Activated B cell treated with CpG ODN at 0.5 μM for 24 hours (primary cell): ENCODE measurements around the gene ADCY10. TPM values are rescaled to one million over a fixed set of nuclear protein-coding genes. Genes with fewer than 3 reads are reported as not detected.

Experiments
- ATAC-seq: fragments of 200-7000 bp; cut with Tn5 transposase; one replicate; pipeline ENCODE4 v1.10.0; 2021; ENCODE audit warnings: low read depth, mild to moderate bottlenecking, moderate library complexity
- CTCF ChIA-PET: fragments of 350-600 bp; sonication (Branson Sonifier 250); formaldehyde crosslinking; loops from one replicate; lab custom pipeline; 2021; ENCODE audit warnings: antibody characterized with exemption; lab: Charles Lee
- POLR2A ChIA-PET: fragments of 350-600 bp; sonication (Branson Sonifier 250); formaldehyde crosslinking; loops from one replicate; lab custom pipeline; 2021; ENCODE audit warnings: antibody characterized with exemption; lab: Charles Lee
- DNase-seq: peaks from one replicate; pipeline ENCODE4 v3.0.0; 2022
- H3K27ac Mint-ChIP-seq: one replicate; pipeline ENCODE4 v1.8.0; 2020; ENCODE audit warnings: mixed read lengths
- H3K27me3 Mint-ChIP-seq: one replicate; pipeline ENCODE4 v1.8.0; 2021; ENCODE audit warnings: mixed read lengths
- H3K36me3 Mint-ChIP-seq: one replicate; pipeline ENCODE4 v1.8.0; 2021; ENCODE audit warnings: low read depth, mixed read lengths
- H3K4me1 Mint-ChIP-seq: one replicate; pipeline ENCODE4 v1.8.0; 2021; ENCODE audit warnings: mixed read lengths
- H3K4me3 Mint-ChIP-seq: one replicate; pipeline ENCODE4 v1.8.0; 2020; ENCODE audit warnings: mild to moderate bottlenecking, mixed read lengths
- H3K9me3 Mint-ChIP-seq: one replicate; pipeline ENCODE4 v1.8.0; 2020; ENCODE audit warnings: mixed read lengths
- CTCF ChIP-seq: fragments of 200-600 bp; IDR thresholded peaks from one replicate; pipeline ENCODE4 v1.8.0; 2022; ENCODE audit warnings: antibody characterized with exemption, mild to moderate bottlenecking
- intact Hi-C: fragments of 100-400 bp; cut with micrococcal nuclease; formaldehyde crosslinking; loops from one replicate; pipeline ENCODE4 v1.15.1; 2024
- total RNA-seq: library from RNA; stranded (reverse); gene quantifications from 2 replicates; pipeline ENCODE4 v1.2.3, GENCODE V29; 2022

Gene ADCY10
- total RNA-seq, 1 donor from 2014 or later = 0.20 TPM

- Mint-ChIP-seq H3K27me3 (peaks cover 10% of the 10 kb centered on the region), H3K4me1 (no peaks in the 10 kb centered on the region), H3K27ac (no peak overlapping the region), H3K36me3 (no peaks in the 10 kb centered on the region), H3K4me3 (no peak overlapping the region), H3K9me3 (no peaks in the 10 kb centered on the region)
- ChIA-PET CTCF (no interaction called here), POLR2A (no interaction called here)
- ATAC-seq = no peak
- intact Hi-C loops = no loop called here
- TF ChIP-seq CTCF = no peak
- DNase-seq = no peak
Measured at GRCh38 chr1:167842872-167843271, 71.1 kb downstream of the ADCY10 start.

- CTCF ChIA-PET = no interaction called here
Measured at GRCh38 chr1:167841530-167841929, 72.4 kb downstream of the ADCY10 start.

GRCh38 chr1:167839009-167839408 lies 74.9 kb downstream of the ADCY10 start:
- H3K4me3 Mint-ChIP-seq = no peak overlapping the region
- DNase-seq (no peak), ATAC-seq (no peak)
- H3K9me3 Mint-ChIP-seq = no peaks in the 10 kb centered on the region
- no peak for TF ChIP-seq CTCF
- ChIA-PET CTCF (no interaction called here), POLR2A (no interaction called here)
- no peak overlapping the region for H3K27ac Mint-ChIP-seq
- no peaks in the 10 kb centered on the region for H3K4me1 Mint-ChIP-seq
- H3K36me3 Mint-ChIP-seq = no peaks in the 10 kb centered on the region
- peaks cover 10% of the 10 kb centered on the region for H3K27me3 Mint-ChIP-seq
- intact Hi-C loops = no loop called here

More at GRCh38 chr1:167841530-167841929, 72.4 kb downstream of the ADCY10 start:
- ATAC-seq (no peak), DNase-seq (no peak)
- Mint-ChIP-seq H3K4me3 (no peak overlapping the region), H3K9me3 (no peaks in the 10 kb centered on the region), H3K27ac (no peak overlapping the region), H3K27me3 (peaks cover 10% of the 10 kb centered on the region), H3K36me3 (no peaks in the 10 kb centered on the region), H3K4me1 (no peaks in the 10 kb centered on the region)
- POLR2A ChIA-PET = no interaction called here
- no peak for TF ChIP-seq CTCF
- intact Hi-C loops = no loop called here

- peaks cover 10% of the 10 kb centered on the region for H3K27me3 Mint-ChIP-seq
- no peaks in the 10 kb centered on the region for H3K36me3 Mint-ChIP-seq
- H3K4me1 Mint-ChIP-seq = no peaks in the 10 kb centered on the region
- intact Hi-C loops = no loop called here
- ATAC-seq (no peak), DNase-seq (no peak)
- H3K4me3 Mint-ChIP-seq = no peak overlapping the region
- TF ChIP-seq CTCF = no peak
- ChIA-PET CTCF (no interaction called here), POLR2A (no interaction called here)
- H3K27ac Mint-ChIP-seq = no peak overlapping the region
- H3K9me3 Mint-ChIP-seq = no peaks in the 10 kb centered on the region
Measured at GRCh38 chr1:167837326-167837725, 76.6 kb downstream of the ADCY10 start.

- no peak for DNase-seq
- no peaks in the 10 kb centered on the region for H3K9me3 Mint-ChIP-seq
- CTCF ChIA-PET = no interaction called here
- TF ChIP-seq CTCF = no peak
- H3K4me1 Mint-ChIP-seq = no peaks in the 10 kb centered on the region
- no peak overlapping the region for H3K27ac Mint-ChIP-seq
- no peaks in the 10 kb centered on the region for H3K36me3 Mint-ChIP-seq
- peaks cover 9% of the 10 kb centered on the region for H3K27me3 Mint-ChIP-seq
- intact Hi-C loops = no loop called here
- POLR2A ChIA-PET = no interaction called here
- H3K4me3 Mint-ChIP-seq = no peak overlapping the region
- no peak for ATAC-seq
Measured at GRCh38 chr1:167836197-167836596, 77.7 kb downstream of the ADCY10 start.
